Spleen (tissue), 11 donors: Measurements from ENCODE around the gene CEBPE. TPM values are rescaled to one million over a fixed set of nuclear protein-coding genes. Genes with fewer than 3 reads are reported as not detected.
A peak's percentile ranks its signal among the peaks of the same experiment; 100 is the strongest.

Experiments
- DNase-seq: peaks from one replicate; pipeline ENCODE4 v3.0.0-alpha.2; 2020
- H3K27ac ChIP-seq, 8 donors: fragments of 200-600 bp; sonication (generic) in 7 of 8; 1 replicate in 4 of 8; 2 replicates in 4 of 8; pipeline versions ENCODE4 v1.5.0 to v1.8.0; 2016 to 2021; ENCODE audit warnings: inconsistent platforms in 4 of 8, mild to moderate bottlenecking in 4 of 8, moderate library complexity in 1 of 8
- H3K27me3 ChIP-seq, 7 donors: fragments of 200-600 bp; sonication (generic) in 6 of 7; replicated peaks in 1 of 7; 1 replicate in 4 of 7; 2 replicates in 3 of 7; pipeline versions ENCODE4 v1.5.0 to v1.8.0; 2016 to 2021; ENCODE audit warnings: inconsistent platforms in 3 of 7, mild to moderate bottlenecking in 1 of 7
- H3K36me3 ChIP-seq, 6 donors: fragments of 200-600 bp; sonication (generic) in 5 of 6; 1 replicate in 4 of 6; 2 replicates in 2 of 6; pipeline versions ENCODE4 v1.5.0 to v1.8.0; 2016 to 2021; ENCODE audit warnings: inconsistent platforms in 2 of 6
- H3K4me1 ChIP-seq, 6 donors: fragments of 200-600 bp; sonication (generic) in 5 of 6; 1 replicate in 3 of 6; 2 replicates in 3 of 6; pipeline versions ENCODE4 v1.5.0 to v1.8.0; 2016 to 2021; ENCODE audit warnings: inconsistent platforms in 3 of 6
- H3K4me3 ChIP-seq, 8 donors: fragments of 200-600 bp; sonication (generic) in 7 of 8; 1 replicate in 4 of 8; 2 replicates in 4 of 8; pipeline versions ENCODE4 v1.5.0 to v1.8.0; 2016 to 2021; ENCODE audit warnings: inconsistent platforms in 4 of 8, mild to moderate bottlenecking in 4 of 8, moderate library complexity in 2 of 8
- H3K9me3 ChIP-seq, 8 donors: fragments of 200-600 bp; sonication (generic) in 7 of 8; 1 replicate in 4 of 8; 2 replicates in 4 of 8; pipeline versions ENCODE4 v1.5.0 to v1.8.0; 2016 to 2021; ENCODE audit warnings: inconsistent platforms in 4 of 8
- POLR2A ChIP-seq, 3 donors: fragments of 450-650 bp; IDR thresholded peaks; one replicate each; pipeline ENCODE4 v1.5.1; 2017; ENCODE audit warnings: antibody characterized with exemption in 3 of 3, mild to moderate bottlenecking in 1 of 3
- POLR2AphosphoS5 ChIP-seq, 3 donors: sonication (generic); formaldehyde crosslinking; IDR thresholded peaks; one replicate each; pipeline ENCODE4 v1.5.1; 2017; ENCODE audit warnings: antibody characterized with exemption in 3 of 3
- WGBS, 5 donors: extraction: QIAGEN DNeasy Blood & Tissue Kit in 3 of 5; methylation state at CpG; one replicate each; pipeline versions ENCODE4 v1.1.5 to v1.1.7; 2013 to 2018; 5-methylcytosine and 5-hydroxymethylcytosine counted together
- intact Hi-C: fragments of 100-400 bp; cut with DNase I; formaldehyde crosslinking; loops from one replicate; pipeline ENCODE4 v1.15.0; 2023; ENCODE audit warnings: low total_unique reads
- polyA plus RNA-seq, 3 donors: library from polyadenylated mRNA; stranded (reverse); fragments of 200-250 nt; gene quantifications; one replicate each; pipeline ENCODE4 v1.2.1, GENCODE V29; 2013
- total RNA-seq, 7 donors: library from RNA; depleted of rRNA in 3 of 7; stranded (reverse); fragments of >200 nt in 3 of 7; fragmentation: NEBNext Ultra II Directional in 4 of 7; extraction: Animal tissue kit (Norgen Biotek cat#: 25700) in 4 of 7; gene quantifications; one replicate each; pipeline versions ENCODE4 v1.1.0 to v1.2.1, GENCODE V29; 2016 to 2021
- TF ChIP-seq, protein P1 (sequence below), 11 experiments: fragments of 200-600 bp in 7 of 11; fragments of 450-650 bp in 4 of 11; sonication (generic) in 4 of 11; IDR thresholded peaks in 8 of 11; conservative IDR thresholded peaks in 3 of 11; 1 replicate in 7 of 11; 2 replicates in 4 of 11; pipeline versions ENCODE4 v1.4.0 to v1.8.0; 2016 to 2021; ENCODE audit warnings: antibody characterized with exemption in 11 of 11, inconsistent platforms in 4 of 11, mild to moderate bottlenecking in 1 of 11
- donor health status: healthy with polysubstance abuse.
- donor health status: DM: no; HTN: no; CAD: no; lungs with moderate emphysema.
- donor health status: DM: no; HTN: no; CAD: no.
- donor health status: Bipolar disorder and iron deficiency.
- donor health status: healthy.
- donor health status: DM: no; HTN: no; CAD: no.
- donor health status: DM: yes; HTN: yes; CAD: no.

Gene CEBPE
- total and polyA plus RNA-seq, 10 donors: 0.64 to 9.6 (median 1.5) TPM

GRCh38 chr14:23095196-23096108 lies 23.6 kb downstream of the CEBPE start, which contains the start of gene C14orf119:
C14orf119 (plus strand) TSS chr14:23095505; CDS start chr14:23097659, 2,154 bp downstream.
- TF ChIP-seq POLR2AphosphoS5 (IDR thresholded peaks at IDR 0.05): peak; percentile 75 to 85 (median 83)
- TF ChIP-seq, protein P1, sequence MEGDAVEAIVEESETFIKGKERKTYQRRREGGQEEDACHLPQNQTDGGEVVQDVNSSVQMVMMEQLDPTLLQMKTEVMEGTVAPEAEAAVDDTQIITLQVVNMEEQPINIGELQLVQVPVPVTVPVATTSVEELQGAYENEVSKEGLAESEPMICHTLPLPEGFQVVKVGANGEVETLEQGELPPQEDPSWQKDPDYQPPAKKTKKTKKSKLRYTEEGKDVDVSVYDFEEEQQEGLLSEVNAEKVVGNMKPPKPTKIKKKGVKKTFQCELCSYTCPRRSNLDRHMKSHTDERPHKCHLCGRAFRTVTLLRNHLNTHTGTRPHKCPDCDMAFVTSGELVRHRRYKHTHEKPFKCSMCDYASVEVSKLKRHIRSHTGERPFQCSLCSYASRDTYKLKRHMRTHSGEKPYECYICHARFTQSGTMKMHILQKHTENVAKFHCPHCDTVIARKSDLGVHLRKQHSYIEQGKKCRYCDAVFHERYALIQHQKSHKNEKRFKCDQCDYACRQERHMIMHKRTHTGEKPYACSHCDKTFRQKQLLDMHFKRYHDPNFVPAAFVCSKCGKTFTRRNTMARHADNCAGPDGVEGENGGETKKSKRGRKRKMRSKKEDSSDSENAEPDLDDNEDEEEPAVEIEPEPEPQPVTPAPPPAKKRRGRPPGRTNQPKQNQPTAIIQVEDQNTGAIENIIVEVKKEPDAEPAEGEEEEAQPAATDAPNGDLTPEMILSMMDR (IDR thresholded peaks at IDR 0.05 in 8 of 11, conservative IDR thresholded peaks at IDR 0.05 in 3 of 11): peak in 2 of 11 experiments; percentile 18 to 21
- peak; percentile 36 to 86 (median 37) for TF ChIP-seq POLR2A (IDR thresholded peaks at IDR 0.05)
- H3K27me3 ChIP-seq: no peaks in the 10 kb centered on the region
- H3K9me3 ChIP-seq: no peaks in the 10 kb centered on the region
- intact Hi-C loops: no loop called here
- H3K4me3 ChIP-seq: peak within 1 kb of the TSS; percentile 67 to 88 (median 78)
- 0 to 1% (median 1%) methylated on average over 44 to 46 of the region's 46 CpGs for WGBS, 5 donors
- peak within 1 kb of the TSS; percentile 96 to 99 (median 98) for H3K27ac ChIP-seq
- DNase-seq: peak; percentile 96
- peaks cover 3 to 62% (median 41%) of the 10 kb centered on the region in 6 donors for H3K36me3 ChIP-seq
- H3K4me1 ChIP-seq: peaks cover 32 to 78% (median 50%) of the 10 kb centered on the region in 6 donors

DNA sequence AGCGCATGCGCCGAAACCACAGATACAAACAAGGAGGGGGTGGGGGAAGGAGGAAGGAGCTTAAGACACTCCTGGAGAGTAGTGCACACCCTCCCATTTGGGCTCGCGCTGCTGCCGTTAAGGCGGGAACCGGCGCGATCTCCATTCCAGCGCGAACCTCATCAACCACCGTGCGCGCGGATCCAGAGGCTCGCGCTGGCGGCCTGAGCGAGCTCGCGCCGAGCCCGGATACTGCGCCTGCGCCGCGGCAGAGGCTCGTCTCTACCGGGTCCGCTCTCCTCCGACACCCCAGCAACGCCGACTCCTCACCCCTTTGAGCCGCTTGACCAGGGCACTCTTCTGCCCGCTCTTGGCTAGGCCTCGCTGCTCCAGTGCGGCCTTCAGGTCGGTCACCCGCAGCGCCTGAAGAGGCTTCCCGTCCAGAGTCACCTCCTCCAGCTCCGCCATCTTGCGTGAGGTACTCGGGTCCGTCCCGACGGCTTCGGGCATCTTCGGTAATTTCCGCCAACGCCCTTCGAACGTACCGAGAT lies 24.3 kb downstream of the CEBPE start, which contains the start of gene ACIN1:
Gene ACIN1 (minus strand): TSS at position 471 of the 530 bp plus-strand sequence. CDS start 24 bp downstream, at position 447.
- Histone ChIP-seq H3K4me1 (peaks cover 32 to 82% (median 50%) of the 10 kb centered on the region in 6 donors), H3K36me3 (peaks cover 3 to 62% (median 48%) of the 10 kb centered on the region in 6 donors), H3K9me3 (no peaks in the 10 kb centered on the region), H3K4me3 (peak within 1 kb of the TSS; percentile 67 to 88 (median 78)), H3K27me3 (no peaks in the 10 kb centered on the region), H3K27ac (peak within 1 kb of the TSS; percentile 96 to 99 (median 98))
- intact Hi-C loops: no loop called here
- DNase-seq: peak; percentile 99
- TF ChIP-seq, protein P1 (IDR thresholded peaks at IDR 0.05 in 8 of 11, conservative IDR thresholded peaks at IDR 0.05 in 3 of 11): peak in 1 of 11 experiments; percentile 7
- TF ChIP-seq POLR2A (IDR thresholded peaks at IDR 0.05): no peak
- TF ChIP-seq POLR2AphosphoS5 (IDR thresholded peaks at IDR 0.05): peak; percentile 94 to 96 (median 95)
- 0% methylated on average over 40 to 55 of the region's 55 CpGs for WGBS, 5 donors

GRCh38 chr14:23093991-23094665 lies 24.9 kb downstream of the CEBPE start:
- no peaks in the 10 kb centered on the region for H3K9me3 ChIP-seq
- DNase-seq: peak; percentile 15
- TF ChIP-seq POLR2A (IDR thresholded peaks at IDR 0.05): no peak
- TF ChIP-seq, protein P1 (IDR thresholded peaks at IDR 0.05 in 8 of 11, conservative IDR thresholded peaks at IDR 0.05 in 3 of 11): peak in 1 of 11 experiments; percentile 4
- intact Hi-C loops: no loop called here
- 0 to 1% (median 1%) methylated on average over 14 of the region's 14 CpGs for WGBS, 5 donors
- peaks cover 32 to 78% (median 50%) of the 10 kb centered on the region in 6 donors for H3K4me1 ChIP-seq
- no peaks in the 10 kb centered on the region for H3K27me3 ChIP-seq
- peaks cover 3 to 62% (median 52%) of the 10 kb centered on the region in 6 donors for H3K36me3 ChIP-seq
- peak overlapping the region; percentile 96 to 99 (median 98) for H3K27ac ChIP-seq
- H3K4me3 ChIP-seq: peak overlapping the region; percentile 67 to 88 (median 78)
